ENCODE data around the gene STAT4.

STAT4 gene

DNA sequence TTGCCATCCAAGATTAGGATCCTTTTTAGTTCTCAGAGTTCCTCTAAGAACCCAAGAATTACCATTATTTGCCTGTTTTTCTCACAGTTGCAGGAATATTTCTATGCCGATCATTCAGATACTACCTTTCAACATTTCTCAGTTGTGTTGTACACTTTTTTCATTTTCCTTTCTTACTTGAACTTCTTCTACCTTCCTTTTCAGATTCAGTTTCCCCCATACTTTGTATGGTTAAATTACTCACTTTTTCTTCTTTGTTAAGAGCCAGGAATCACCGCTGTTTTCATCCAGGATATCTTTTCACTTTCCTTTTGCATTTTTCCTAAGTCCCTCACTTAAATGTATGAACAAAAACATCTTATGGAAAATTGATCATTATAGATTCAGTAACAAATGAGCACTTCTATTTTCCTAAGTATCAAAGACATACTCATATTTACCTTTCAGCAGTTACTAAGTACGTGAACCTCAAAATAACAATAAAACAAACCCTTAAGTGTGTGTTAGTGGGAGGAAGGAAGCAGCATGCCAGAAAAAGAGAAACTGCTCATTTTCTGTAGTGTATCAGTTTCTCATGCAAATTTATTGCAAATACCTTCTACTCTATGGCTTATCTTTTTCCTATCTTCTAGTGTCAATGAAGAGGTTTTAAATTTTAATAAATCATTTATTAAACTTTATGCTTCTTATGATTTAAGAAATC lies 72.5 kb downstream of the STAT4 start:
- DNase-seq: no peak

DNA sequence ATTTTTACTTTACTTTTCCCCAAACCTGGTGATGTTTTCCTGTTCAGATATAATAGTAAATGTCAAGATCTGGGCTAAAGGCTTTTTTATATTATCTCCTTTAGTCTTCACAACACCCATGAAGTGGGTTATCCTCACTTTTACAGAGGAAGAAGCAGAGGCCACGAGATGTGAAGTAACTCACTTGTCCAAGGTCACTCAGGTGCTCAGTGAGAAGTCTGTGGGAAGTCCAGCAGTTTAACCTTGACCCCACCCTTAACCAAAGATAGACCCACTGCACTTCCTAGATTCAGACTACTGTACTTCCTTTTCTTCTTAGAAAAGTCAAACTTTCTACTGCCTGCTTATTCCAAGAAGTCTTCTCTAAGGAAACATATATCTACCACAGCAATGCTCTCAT lies 80.5 kb downstream of the STAT4 start:
- no peak for DNase-seq

DNA sequence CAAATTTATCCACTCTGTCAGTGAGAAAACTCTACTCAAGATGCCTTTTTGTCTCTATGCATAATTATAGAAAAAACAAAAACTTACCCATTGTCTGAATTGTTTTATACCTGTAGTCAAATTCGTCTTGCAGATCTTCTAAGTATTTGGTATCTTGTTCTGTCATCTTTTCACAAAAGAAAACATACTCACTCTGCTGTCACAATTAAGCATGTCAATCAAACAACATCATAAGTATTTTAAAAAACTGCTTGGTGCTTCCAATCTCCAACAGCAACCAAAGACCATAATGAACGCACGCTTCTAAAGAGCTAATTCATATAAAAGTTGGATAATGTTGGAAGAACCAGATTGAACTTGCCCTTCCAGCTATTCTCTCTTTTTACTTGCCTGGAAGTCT lies 81.2 kb downstream of the STAT4 start:
- no peak for DNase-seq

DNA sequence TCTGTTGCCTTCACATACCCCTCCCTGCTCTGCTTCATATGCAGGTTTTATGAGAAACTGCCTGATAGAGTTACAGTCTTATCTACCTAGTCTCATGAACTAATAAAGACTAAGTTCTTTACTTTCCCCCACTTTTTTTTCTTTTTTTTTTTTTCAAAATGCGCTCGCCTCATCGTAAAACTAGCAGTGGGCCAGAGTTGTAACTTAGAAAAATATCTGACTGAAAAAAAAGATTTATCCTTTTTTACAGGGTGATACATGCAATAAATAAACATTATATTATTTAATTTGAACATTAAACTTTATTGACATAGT lies 83.9 kb downstream of the STAT4 start:
- no peak for DNase-seq

DNA sequence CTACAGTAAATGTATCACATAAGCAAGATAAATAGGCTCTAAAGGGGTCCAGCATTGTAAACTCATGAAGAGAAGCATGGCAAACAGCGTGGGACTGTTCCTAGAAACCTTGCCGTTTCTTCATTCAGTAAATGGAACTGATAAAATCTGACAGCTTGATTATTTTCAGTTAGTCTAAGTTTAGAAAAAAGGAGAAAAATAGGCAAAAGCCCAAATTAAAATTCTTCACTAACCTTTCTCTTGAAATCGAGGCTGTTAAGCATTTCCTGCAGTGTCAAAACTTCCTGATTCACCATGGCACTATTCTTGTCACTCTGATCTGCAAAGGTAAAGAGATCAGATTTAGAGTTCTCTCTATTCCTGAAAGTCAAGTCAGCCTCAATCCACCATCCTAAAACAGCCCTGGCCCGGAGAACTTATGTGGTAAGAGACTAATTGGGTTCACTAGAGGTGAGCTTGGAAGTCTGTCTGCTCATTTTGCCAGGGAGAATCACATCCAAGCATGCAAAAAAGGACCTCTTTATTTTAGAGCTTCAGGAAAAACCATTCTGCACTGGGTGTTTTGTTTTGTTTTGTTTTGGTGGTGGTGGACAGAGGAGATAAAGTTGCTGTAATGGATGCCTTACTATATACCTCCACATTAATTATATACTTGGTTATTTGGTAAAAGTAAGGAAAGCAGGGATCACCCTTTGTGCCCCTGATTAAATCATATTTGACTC lies 84.4 kb downstream of the STAT4 start:
- DNase-seq: no peak

DNA sequence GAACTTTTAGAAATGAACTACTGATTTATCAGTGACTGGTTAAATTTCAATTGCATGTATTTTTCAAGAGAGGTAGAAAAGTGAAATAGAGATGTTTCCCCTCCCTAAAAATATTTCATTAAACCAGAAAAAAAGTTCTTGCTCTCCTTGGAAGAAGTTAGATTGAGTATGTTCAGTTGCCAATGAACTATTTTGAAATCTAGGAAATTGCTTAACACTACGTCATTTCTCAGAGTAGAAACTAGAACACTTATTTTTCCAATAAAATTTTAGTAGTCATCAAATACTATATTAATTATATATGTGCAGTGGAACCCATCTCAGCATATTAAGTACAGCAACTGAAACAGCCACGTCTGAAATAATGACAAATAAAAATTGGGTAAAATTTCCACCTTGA lies 85.0 kb downstream of the STAT4 start:
- DNase-seq: peak in 1 of 2 donors; percentile 66

DNA sequence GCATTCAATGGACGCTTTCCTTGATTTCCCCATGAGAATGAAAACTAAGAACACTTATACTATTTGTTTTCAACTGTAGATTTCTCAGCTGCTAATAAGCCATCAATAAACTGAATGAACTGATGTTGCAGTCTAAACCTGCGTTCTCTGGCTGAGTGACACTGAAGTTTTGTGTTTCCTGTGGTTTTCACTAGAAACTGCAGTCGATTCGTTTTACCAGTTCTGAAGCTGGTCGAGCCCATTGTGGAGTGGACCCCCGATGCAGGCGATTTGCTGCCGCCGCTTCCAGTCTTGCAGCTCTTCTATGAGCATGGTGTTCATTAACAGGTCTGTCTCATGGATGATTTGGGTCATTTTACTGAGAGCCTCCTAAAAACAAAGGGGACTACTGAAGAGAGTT lies 86.2 kb downstream of the STAT4 start:
- DNase-seq: no peak

DNA sequence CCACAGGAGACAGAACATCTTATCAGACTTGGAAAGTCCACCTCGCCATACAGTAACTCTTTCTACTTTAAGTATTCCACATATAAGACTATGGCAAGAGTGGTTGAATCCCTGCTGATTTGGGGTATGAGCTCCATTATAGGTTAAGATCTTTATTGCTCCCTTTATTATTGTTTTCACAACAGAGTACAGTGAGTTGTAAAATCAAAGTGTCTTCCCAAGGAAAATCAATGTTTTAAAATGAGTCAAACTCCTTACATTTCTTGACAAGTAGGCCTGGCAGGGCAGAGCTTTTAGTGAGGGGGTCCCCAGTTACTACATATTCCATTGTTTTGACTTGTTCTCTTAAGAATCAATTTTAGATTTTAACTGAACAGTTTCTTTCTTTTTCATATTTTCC lies 87.2 kb downstream of the STAT4 start:
- DNase-seq: no peak

DNA sequence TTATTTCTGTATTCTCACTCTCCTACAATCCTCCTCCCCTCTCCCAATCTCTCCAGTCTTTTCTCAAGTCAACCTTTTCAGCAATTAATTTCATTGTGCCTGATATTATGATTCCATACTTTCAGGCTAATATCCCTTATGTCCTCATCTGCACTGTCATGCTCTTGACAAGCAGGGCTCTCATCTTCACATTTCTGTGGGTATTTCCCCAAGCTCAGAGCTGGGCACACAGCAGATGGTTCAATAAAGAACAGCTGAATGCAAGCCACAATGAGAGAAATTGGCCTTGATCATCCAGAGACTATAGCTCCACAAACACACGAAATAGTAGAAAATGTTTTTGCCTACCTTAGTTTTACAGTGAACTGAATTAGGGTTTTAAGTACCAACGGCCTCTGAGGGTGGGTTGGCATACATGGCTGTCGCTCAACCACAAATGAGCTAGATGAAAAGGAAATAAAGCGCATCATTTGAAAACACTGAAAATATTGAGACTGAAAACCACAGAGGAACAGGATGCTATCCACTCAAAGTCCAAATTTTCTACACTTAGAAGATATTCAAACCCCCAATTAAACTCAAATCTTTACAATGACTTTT lies 89.3 kb downstream of the STAT4 start:
- DNase-seq: no peak

DNA sequence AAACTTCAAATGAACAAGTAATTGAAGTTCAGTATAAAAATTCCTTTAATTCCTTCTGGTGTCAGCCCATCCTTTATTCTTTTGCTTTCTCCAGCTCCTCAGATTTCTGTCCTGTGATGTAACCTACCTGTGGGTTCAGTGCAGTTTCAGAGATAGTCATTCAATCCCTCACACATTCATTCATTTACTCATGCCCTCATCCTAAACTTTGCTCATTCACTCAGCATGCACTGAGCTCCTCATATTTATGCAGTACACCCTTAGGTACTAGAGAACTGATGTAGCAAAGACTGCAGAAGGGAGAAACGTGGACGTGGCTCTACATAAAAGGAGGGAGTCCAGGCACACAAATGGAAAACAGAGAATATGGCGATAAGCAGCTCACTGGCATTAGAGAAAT lies 91.5 kb downstream of the STAT4 start:
- DNase-seq: no peak

DNA sequence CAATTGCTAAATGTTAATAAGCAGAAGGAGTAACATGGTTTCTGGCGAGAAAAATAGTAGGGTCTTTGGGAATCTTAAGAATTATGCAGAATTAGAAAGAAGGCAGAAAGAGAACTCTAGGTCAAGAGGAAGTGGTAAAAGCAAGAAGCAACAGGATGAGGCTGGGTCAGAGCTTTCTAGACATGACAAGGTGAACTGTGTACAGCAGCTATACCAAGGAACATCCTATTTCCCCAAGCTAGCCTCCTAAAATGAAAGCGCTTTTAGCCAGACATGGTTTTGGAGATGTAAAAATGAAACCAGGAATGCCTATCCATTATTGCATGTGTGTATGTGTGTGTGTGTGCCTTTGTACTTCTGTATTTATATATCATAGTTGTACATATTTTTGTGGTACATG lies 94.6 kb downstream of the STAT4 start:
- DNase-seq: peak in 1 of 2 donors; percentile 22

DNA sequence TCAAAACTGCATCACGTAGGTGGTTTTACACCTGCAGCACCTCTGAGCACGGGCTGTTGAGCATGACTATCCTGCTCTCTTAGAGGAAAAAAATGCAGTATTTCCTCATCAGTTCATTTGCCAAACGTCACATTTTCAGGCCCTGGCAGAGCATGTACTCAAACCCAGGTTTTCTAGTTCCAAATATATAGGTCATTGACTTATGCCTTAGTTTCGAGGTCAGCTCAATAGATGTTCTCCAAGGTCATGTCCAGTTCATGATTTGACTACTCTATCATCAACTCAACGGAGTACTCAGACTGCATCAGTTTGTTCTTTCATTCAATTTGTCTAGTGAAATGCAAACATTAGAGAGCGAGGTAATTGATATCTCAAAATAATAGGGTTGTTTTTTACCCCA lies 97.5 kb downstream of the STAT4 start:
- DNase-seq: no peak

DNA sequence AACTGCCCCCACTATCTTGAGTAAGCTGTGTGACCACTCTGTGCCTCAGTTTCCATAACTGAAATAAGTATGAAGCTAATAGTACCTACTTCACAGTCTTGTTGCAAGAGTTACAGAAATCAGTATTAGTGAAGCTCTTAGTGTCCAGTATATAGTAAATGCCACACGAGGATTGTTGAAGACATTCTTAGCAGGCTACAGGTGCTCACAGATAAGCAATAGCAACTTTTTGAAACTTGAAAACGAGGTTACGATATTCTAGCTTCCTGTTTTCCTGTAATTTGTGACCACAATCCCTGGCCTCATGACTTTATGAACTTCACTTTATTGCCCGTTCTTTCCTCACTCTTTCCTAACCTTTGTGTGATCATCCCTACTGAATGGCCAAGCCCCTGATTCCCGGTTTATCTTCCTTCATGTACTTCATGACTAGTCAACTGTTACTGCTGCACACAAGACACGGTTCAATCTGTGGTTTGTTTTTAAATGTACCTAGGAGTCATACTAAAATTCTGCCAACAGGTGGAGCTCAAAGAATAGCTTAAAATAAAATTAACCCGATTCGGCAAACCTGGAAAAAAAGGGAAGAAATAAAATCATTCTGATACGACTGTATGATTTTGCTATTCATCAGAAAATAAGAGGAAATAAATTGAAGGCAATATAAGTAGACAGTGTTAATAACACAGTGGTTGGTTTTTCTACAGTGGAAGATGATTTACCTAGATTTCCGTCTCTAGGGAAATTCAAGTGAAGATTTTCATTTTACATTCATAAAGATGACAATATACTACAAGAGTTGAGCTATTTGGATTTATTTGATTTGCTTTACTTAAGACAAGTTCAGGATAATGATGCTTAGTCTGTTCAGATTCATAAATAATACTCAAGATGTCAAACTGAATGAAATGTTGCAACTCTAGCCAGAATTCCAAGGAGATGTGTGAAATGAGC lies 98.7 kb downstream of the STAT4 start:
- peak; percentile 63 to 81 for DNase-seq

DNA sequence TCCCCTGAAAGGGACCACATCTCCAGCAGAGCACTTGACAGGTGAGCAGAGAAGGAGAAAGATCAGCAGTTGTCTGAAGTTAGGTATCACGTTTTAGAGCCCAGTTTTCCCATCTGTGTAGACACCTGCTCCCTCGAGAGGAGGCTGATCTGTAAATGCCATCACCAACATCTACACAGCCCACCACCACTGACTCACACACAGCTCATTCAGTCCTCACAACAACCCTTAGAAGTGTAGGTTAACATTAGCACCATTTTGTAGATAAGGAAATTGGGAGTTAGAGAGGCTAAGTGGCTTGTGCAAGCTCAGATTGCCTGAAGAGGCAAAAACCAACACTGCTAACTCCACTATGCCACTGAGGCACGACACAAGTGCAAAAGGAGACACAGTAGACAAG lies 99.6 kb downstream of the STAT4 start:
- no peak for DNase-seq

DNA sequence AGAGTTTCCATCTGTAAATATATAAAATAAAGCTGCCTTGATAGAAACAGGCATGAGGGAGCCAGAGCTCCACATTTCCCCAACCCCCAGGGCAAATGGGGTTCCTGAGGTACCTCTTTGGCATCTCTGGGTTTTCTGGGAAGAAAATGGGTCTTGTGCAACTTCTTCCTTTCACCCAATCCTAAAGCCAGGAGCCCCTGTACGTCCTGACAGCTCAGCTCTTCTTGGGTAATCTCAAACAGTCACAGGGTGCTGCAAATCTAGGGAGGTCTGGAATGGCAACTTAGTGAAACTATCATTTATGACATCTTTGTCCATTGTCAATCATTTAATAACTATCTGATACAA lies 100.2 kb downstream of the STAT4 start:
- no peak for DNase-seq

DNA sequence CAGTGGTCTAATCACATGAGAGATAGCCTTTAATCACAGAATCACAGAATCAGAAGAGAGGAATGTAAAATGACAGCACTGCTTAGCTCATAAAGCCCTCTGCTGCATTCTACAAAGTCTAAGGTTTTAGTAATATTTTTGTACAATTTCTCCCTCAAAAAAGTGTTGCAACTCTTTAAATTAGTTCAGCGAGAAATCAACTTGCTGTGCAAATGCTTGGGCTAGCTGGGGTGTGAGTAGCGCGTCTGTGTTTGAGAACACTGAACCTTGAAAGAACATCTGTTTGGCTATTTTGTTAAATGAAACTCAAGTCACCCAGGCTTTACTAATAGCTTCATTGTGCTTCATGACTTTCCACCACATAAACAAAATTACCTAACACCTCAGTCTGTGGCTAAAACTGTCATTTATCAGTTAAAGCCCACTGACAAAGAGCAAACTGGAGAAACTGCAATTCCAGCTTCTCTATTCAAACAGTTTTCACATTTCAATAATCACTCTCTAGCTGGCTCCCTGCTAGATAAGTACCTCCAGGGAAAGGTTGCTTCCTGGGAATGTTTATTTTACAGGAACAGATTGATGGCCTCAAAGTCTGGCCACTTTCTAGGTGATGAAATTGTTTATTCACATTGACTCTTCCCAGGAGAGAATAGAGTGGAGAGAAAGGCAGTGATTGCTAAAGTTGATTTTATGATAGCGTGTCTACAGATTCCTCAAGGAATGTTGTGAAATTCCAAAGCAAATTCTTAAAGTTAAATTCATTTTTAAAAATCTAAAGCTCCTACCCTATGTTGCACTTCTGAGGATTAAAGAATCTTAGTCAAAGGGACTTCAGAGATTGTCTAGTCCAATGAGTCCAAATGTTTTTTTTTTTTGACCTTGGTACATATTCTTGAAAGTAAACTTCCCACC lies 100.8 kb downstream of the STAT4 start:
- DNase-seq: no peak

DNA sequence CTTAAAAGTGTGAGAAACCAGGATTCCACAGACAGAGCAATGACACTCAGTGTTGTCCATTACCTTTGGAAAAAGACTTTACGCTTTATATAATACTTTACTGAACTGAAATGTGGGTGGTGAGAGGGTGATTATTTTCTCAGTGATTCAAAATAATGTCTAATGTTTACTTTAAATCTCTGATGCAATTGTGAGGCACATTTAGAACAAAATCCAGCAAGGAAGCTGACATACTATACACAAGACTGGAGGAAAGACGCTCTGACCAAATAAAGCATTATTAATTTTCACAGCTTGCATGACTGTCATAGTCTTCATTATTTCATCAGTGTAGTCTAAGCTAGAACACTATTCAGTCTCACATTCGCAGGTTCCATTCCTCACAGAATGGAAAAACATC lies 102.7 kb downstream of the STAT4 start:
- no peak for DNase-seq

DNA sequence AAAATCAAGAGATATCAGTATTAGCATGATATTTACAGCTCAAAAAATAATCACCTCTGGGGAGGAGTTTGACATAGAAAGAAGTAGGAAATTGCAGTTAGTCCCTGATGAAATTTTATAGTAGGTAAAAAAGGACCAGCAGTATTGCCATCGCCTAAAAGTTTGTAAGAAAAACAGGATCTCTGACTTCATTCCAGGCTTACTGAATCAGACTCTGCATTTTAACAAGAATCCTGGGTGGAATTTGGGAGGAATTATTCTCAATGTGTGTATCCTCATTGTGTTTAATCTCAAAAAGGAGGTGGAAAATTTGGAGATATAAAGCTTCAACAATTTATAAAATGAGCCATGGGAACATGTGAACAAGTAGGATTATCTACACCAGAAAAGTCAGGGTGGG lies 105.7 kb downstream of the STAT4 start:
- DNase-seq: no peak

DNA sequence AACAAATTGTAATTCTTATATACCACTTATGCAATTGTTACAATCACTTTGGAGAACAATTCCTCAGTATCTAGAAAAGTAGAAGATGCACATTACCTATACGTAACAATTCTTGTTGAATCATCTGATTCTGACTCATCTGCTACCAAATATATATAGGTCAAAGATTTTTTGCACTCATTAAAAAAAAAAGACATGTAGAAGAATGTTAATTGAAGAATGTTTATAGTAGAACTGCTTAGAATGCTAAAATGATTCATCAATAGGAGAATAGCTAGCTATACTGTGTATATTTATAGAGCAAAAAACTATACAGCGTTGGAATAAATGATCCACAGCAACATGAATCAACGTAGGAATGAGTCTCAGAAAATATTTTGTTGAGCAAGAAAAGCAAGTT lies 107.4 kb downstream of the STAT4 start:
- DNase-seq: no peak

DNA sequence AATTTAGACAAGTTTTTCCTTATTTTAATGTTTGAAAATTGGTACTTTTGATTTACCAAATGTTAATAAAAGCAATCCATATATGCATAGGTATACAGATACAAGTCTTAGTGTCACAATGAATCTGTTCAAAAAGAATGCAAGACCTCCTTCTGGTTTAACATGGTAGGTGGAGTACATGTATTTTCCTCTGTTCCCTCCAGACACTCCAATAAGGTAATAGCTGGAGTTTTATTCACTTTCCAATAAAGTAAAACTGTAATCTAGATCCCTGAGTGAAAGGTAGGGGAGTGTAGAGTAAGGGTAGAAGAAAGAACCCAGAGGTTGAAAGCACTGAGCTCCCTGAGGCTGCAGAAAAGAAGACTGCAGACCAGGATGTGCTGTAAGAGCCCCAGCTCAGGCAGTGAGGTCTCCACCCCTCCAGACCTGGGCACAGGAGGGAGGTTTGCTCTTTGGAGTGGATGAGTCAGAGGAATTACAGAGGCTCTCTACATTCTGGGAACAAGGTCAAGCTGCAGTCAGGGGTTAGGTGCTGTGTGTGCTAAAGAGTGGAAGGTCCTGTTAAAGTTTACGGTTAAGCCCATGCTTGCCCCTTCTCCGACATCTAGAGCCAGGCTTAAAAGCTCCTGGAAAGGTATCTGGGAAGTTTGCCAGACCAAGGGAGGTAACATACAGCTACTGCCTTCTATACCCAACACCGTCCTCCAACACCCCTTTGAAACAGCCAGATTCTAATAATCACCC lies 109.2 kb downstream of the STAT4 start:
- DNase-seq: no peak

DNA sequence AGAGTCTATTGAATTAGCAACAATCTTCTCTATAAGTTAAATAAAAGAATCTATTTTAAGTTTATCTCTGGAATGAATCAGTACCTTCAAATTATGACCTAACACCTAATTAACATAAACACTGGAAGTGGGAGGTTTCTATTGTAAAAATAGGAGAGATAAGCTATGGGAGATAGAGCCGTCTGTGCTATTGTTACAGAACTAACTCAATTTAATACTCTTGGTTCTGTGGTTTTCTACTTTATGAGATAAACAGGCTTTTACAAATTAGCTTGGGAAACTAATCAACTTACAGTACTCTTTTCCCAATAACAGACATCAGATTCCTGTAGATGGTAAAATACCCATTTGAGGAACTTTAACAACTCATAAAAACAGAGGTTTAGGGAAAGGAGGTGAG lies 111.2 kb downstream of the STAT4 start:
- DNase-seq: no peak

DNA sequence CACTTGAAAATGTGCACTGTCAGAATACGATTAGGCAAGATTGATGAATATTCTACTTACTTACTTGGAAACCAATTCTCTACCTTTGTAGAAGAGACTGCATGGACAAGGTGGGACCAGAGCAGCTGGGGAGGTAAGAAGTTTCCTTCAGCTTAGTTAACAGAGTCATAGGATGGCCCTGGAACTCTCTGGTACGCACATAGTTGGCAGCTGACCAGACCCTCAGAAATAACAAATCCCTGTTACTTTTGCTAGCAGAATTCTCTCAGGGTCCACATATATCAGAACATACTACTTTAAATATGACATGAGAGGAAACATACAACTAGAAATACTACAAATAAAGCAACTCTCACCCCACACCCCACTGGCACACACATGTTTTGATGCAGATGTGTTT lies 112.1 kb downstream of the STAT4 start:
- DNase-seq: no peak
